Measurements from ENCODE around the gene PBRM1.

The PBRM1 gene

GRCh38 chr3:52514576-52514975, 171.1 kb downstream of the PBRM1 start:
- no peak overlapping the region for H3K4me3 ChIP-seq (replicated peaks; ENCODE audit: low read depth, low read length)
- TF ChIP-seq CTCF (IDR thresholded peaks at IDR 0.05; ENCODE audit: low read depth, low read length, missing control alignments): no peak
- no peak for DNase-seq (ENCODE audit: extremely low read depth, low read depth)

- H3K4me3 ChIP-seq (replicated peaks; ENCODE audit: low read depth, low read length): no peak overlapping the region
- no peak for TF ChIP-seq CTCF (IDR thresholded peaks at IDR 0.05; ENCODE audit: low read depth, low read length, missing control alignments)
- no peak for DNase-seq (ENCODE audit: extremely low read depth, low read depth)
Measured at GRCh38 chr3:52513281-52513680, 172.4 kb downstream of the PBRM1 start.

GRCh38 chr3:52512727-52513126, 173.0 kb downstream of the PBRM1 start:
- TF ChIP-seq CTCF (IDR thresholded peaks at IDR 0.05; ENCODE audit: low read depth, low read length, missing control alignments): no peak

GRCh38 chr3:52512105-52512504, 173.6 kb downstream of the PBRM1 start:
- no peak for DNase-seq (ENCODE audit: extremely low read depth, low read depth)
- no peak for TF ChIP-seq CTCF (IDR thresholded peaks at IDR 0.05; ENCODE audit: low read depth, low read length, missing control alignments)
- no peak overlapping the region for H3K4me3 ChIP-seq (replicated peaks; ENCODE audit: low read depth, low read length)

More at GRCh38 chr3:52512727-52513126, 173.0 kb downstream of the PBRM1 start:
- DNase-seq (ENCODE audit: extremely low read depth, low read depth): no peak
- H3K4me3 ChIP-seq (replicated peaks; ENCODE audit: low read depth, low read length): no peak overlapping the region

- DNase-seq (ENCODE audit: extremely low read depth, low read depth): no peak
- H3K4me3 ChIP-seq (replicated peaks; ENCODE audit: low read depth, low read length): no peak overlapping the region
- TF ChIP-seq CTCF (IDR thresholded peaks at IDR 0.05; ENCODE audit: low read depth, low read length, missing control alignments): no peak
Measured at GRCh38 chr3:52511509-52511908, 174.2 kb downstream of the PBRM1 start.

GRCh38 chr3:52509753-52510328, 175.9 kb downstream of the PBRM1 start:
- no peak for DNase-seq (ENCODE audit: extremely low read depth, low read depth)
- no peak for TF ChIP-seq CTCF (IDR thresholded peaks at IDR 0.05; ENCODE audit: low read depth, low read length, missing control alignments)
- H3K4me3 ChIP-seq (replicated peaks; ENCODE audit: low read depth, low read length): no peak overlapping the region

GRCh38 chr3:52507359-52507758, 178.4 kb downstream of the PBRM1 start:
- no peak overlapping the region for H3K4me3 ChIP-seq (replicated peaks; ENCODE audit: low read depth, low read length)
- peak; percentile 10 for DNase-seq (ENCODE audit: extremely low read depth, low read depth)
- TF ChIP-seq CTCF (IDR thresholded peaks at IDR 0.05; ENCODE audit: low read depth, low read length, missing control alignments): no peak
